ENCODE results near the gene CREB3. TPM values are rescaled to one million over a fixed set of nuclear protein-coding genes. Genes with fewer than 3 reads are reported as not detected.

The CREB3 gene
- total and polyA plus RNA-seq, 9 of the 15 experiments (the other 6 are each of a cell fraction or from before 2014, with no cell fraction given) = 5.7 to 18.3 (median 14.9) TPM

DNA sequence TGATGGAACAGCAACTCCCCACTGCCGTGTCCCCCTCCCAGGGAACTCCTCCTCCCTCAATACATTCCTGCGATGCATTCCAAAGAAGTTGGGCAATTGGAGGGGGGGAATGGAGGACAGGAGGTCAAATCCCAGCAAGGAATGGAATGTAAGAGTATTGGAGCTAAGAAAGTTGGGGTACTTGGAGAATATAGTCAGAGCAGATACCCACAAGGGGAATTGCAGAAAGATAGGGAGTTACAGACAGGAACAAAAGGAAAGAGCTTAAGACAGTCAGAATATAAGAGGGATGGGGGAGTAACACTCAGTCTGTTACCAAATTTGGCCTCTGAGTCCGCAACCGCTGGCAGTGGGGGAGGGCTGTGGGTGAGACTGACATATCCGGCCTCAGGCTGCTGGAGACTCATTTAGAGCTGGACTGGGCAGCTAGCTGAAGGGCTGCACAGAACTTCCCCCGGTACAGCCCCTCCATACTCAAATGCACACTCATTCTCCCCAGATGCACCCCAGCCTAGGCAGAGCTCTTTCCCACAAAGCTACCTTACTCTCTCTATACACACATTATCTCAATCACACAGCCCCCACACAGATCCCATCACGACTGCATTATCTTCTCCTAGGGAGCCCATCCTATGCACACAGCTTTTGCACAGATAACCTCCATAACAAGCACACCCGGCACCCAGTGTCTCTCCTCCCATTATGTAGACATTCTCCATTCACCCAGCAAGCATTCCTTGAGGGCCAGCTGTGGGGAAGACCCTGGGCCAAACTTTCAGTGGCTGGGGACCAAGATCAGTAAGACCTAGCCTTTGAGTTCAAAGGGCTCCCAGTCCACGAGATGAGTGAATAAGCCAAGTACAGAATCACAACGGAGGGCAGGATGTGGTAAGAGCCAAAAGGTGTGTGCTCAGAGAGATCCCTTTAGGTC lies 4.2 kb upstream of the CREB3 start (continued):
- TF ChIP-seq ZNF395 (CRISPR knock-in tag; IDR thresholded peaks at IDR 0.05) = peak; percentile 77
- no peak; the same call in 1 of the 2 replicates for TF ChIP-seq JUND (IDR thresholded peaks at IDR 0.05; ENCODE audit: borderline replicate concordance, low read depth, low read length)
- peak; percentile 55; the same call in 1 of the 3 replicates for TF ChIP-seq JUND (tag; IDR thresholded peaks at IDR 0.05; ENCODE audit: borderline replicate concordance, low read depth, low read length)
- no peak for TF ChIP-seq ZNF518B (CRISPR knock-in tag; IDR thresholded peaks at IDR 0.05)
- no peak for TF ChIP-seq TGIF2 (CRISPR knock-in tag; IDR thresholded peaks at IDR 0.05)
- no peak for TF ChIP-seq RBM39 (optimal IDR thresholded peaks at IDR 0.05; ENCODE audit: low read depth, low read length)
- TF ChIP-seq HMG20A (CRISPR knock-in tag; conservative IDR thresholded peaks at IDR 0.05) = no peak
- no peak for TF ChIP-seq SP2 (IDR thresholded peaks at IDR 0.05; ENCODE audit: extremely low read depth, low read depth, low read length, poor library complexity, severe bottlenecking)
- TF ChIP-seq TSC22D4 (tag; IDR thresholded peaks at IDR 0.05) = no peak
- no peak for TF ChIP-seq ZNF263 (CRISPR knock-in tag; IDR thresholded peaks at IDR 0.05; ENCODE audit: borderline replicate concordance)
- TF ChIP-seq MEF2A (IDR thresholded peaks at IDR 0.05; ENCODE audit: control insufficient read depth, low read depth, low read length) = peak; percentile 89
- peak; percentile 78 for TF ChIP-seq CEBPB (tag; IDR thresholded peaks at IDR 0.05)
- TF ChIP-seq ZNF316 (IDR thresholded peaks at IDR 0.05) = peak; percentile 78
- peak; percentile 91 to 98 for TF ChIP-seq SRF (CRISPR knock-in tag; IDR thresholded peaks at IDR 0.05)
- TF ChIP-seq NR2C2 (CRISPR knock-in tag; IDR thresholded peaks at IDR 0.05) = no peak
- peak; percentile 76 for TF ChIP-seq NR2C2 (tag; IDR thresholded peaks at IDR 0.05)
- peak; percentile 37; the same call in 1 of the 2 replicates for TF ChIP-seq SMAD4 (CRISPR knock-in tag; conservative IDR thresholded peaks at IDR 0.05)
- no peak for TF ChIP-seq HIVEP1 (CRISPR knock-in tag; IDR thresholded peaks at IDR 0.05)
- TF ChIP-seq CBFA2T2 (conservative IDR thresholded peaks at IDR 0.05) = peak; percentile 95
- peak; percentile 60; the same call in 1 of the 2 replicates for TF ChIP-seq HES1 (IDR thresholded peaks at IDR 0.05; ENCODE audit: low read depth)
- peak; percentile 78 for TF ChIP-seq POLR2H (tag; IDR thresholded peaks at IDR 0.05; ENCODE audit: low read depth)
- TF ChIP-seq SMARCA4 (IDR thresholded peaks at IDR 0.05) = peak; percentile 95
- TF ChIP-seq MAZ (CRISPR knock-in tag; conservative IDR thresholded peaks at IDR 0.05 in 1 of 2, IDR thresholded peaks at IDR 0.05 in 1 of 2) = peak in 1 of 2 experiments; percentile 64; a peak in 1 of 4 replicates
